H9 (cell line): Measurements from ENCODE around the gene POU6F2. TPM values are rescaled to one million over a fixed set of nuclear protein-coding genes. Genes with fewer than 3 reads are reported as not detected.

Experiments
- DNase-seq: peaks from one replicate; pipeline ENCODE4 v3.0.0-alpha.2; 2017
- H2AFZ ChIP-seq: one replicate; pipeline ENCODE4 v1.6.1; 2013; ENCODE audit warnings: mild to moderate bottlenecking, low read length, control low read depth, moderate library complexity
- H2AK5ac ChIP-seq: 2 replicates; pipeline ENCODE4 v1.6.1; 2013; ENCODE audit warnings: low read length, control low read depth, mixed read lengths; ENCODE audit not compliant: insufficient read length
- H2BK120ac ChIP-seq: one replicate; pipeline ENCODE4 v1.6.1; 2013; ENCODE audit warnings: low read depth, mild to moderate bottlenecking, low read length, control low read depth, inconsistent platforms; ENCODE audit not compliant: poor library complexity, severe bottlenecking
- H2BK12ac ChIP-seq: 2 replicates; pipeline ENCODE4 v1.6.1; 2013; ENCODE audit warnings: low read length, control low read depth, mixed read lengths, low read depth; ENCODE audit not compliant: insufficient read length
- H2BK15ac ChIP-seq: 2 replicates; pipeline ENCODE4 v1.6.1; 2013; ENCODE audit warnings: low read depth, low read length, control low read depth
- H2BK20ac ChIP-seq: one replicate; pipeline ENCODE4 v1.6.1; 2013; ENCODE audit warnings: low read depth, mild to moderate bottlenecking, low read length, control low read depth, inconsistent platforms; ENCODE audit not compliant: poor library complexity, severe bottlenecking
- H2BK5ac ChIP-seq: 2 replicates; pipeline ENCODE4 v1.6.1; 2013; ENCODE audit warnings: low read length, control low read depth, mixed read lengths; ENCODE audit not compliant: insufficient read length
- H3K14ac ChIP-seq: 2 replicates; pipeline ENCODE4 v1.6.1; 2013; ENCODE audit warnings: low read length, control low read depth; ENCODE audit not compliant: insufficient read depth
- H3K18ac ChIP-seq: 2 replicates; pipeline ENCODE4 v1.6.1; 2013; ENCODE audit warnings: low read depth, mild to moderate bottlenecking, mixed read lengths, low read length, control low read depth; ENCODE audit not compliant: insufficient read length
- H3K23ac ChIP-seq: 2 replicates; pipeline ENCODE4 v1.6.1; 2013; ENCODE audit warnings: low read length, control low read depth, mixed read lengths, low read depth; ENCODE audit not compliant: insufficient read length
- H3K23me2 ChIP-seq: 2 replicates; pipeline ENCODE4 v1.6.1; 2013; ENCODE audit warnings: low read depth, mild to moderate bottlenecking, mixed read lengths, low read length, control low read depth; ENCODE audit not compliant: insufficient read length, poor library complexity, severe bottlenecking
- H3K27ac ChIP-seq: 2 replicates; pipeline ENCODE4 v1.5.1; 2013; ENCODE audit warnings: low read length, control low read depth, mixed read lengths, low read depth; ENCODE audit not compliant: insufficient read length
- H3K27me3 ChIP-seq: 2 replicates; pipeline ENCODE4 v1.6.1; 2013; ENCODE audit warnings: low read length, control low read depth, inconsistent platforms; ENCODE audit not compliant: insufficient read depth
- H3K4ac ChIP-seq: 2 replicates; pipeline ENCODE4 v1.6.1; 2013; ENCODE audit warnings: low read depth, mild to moderate bottlenecking, control low read depth, inconsistent platforms, low read length, moderate library complexity
- H3K4me1 ChIP-seq: 2 replicates; pipeline ENCODE4 v1.6.1; 2013; ENCODE audit warnings: low read length, control low read depth, inconsistent platforms; ENCODE audit not compliant: insufficient read depth
- H3K4me2 ChIP-seq: 2 replicates; pipeline ENCODE4 v1.6.1; 2013; ENCODE audit warnings: low read length, control low read depth, mixed read lengths; ENCODE audit not compliant: insufficient read length, insufficient read depth
- H3K56ac ChIP-seq: 2 replicates; pipeline ENCODE4 v1.6.1; 2013; ENCODE audit warnings: low read depth, mild to moderate bottlenecking, mixed read lengths, low read length, control low read depth; ENCODE audit not compliant: insufficient read length
- H3K79me1 ChIP-seq: 2 replicates; pipeline ENCODE4 v1.6.1; 2013; ENCODE audit warnings: low read depth, mild to moderate bottlenecking, moderate library complexity, low read length, control low read depth, inconsistent platforms; ENCODE audit not compliant: insufficient read depth, poor library complexity, severe bottlenecking
- H3K79me2 ChIP-seq: 2 replicates; pipeline ENCODE4 v1.6.1; 2013; ENCODE audit warnings: low read length, control low read depth, inconsistent platforms; ENCODE audit not compliant: insufficient read depth
- H3K9ac ChIP-seq: 2 replicates; pipeline ENCODE4 v1.6.1; 2013; ENCODE audit warnings: low read length, control low read depth, mixed read lengths; ENCODE audit not compliant: insufficient read length; ENCODE audit errors: extremely low read depth
- H3K9me3 ChIP-seq: one replicate; pipeline ENCODE4 v1.6.1; 2013; ENCODE audit warnings: low read depth, low read length, inconsistent platforms; ENCODE audit not compliant: control insufficient read depth
- H3T11ph ChIP-seq: one replicate; pipeline ENCODE4 v1.6.1; 2013; ENCODE audit warnings: mild to moderate bottlenecking, low read length, control low read depth, inconsistent platforms
- H4K20me1 ChIP-seq: one replicate; pipeline ENCODE4 v1.6.1; 2013; ENCODE audit not compliant: control insufficient read depth, insufficient read length, insufficient read depth
- H4K5ac ChIP-seq: 2 replicates; pipeline ENCODE4 v1.6.1; 2013; ENCODE audit warnings: low read depth, mild to moderate bottlenecking, mixed read lengths, low read length, control low read depth; ENCODE audit not compliant: insufficient read length
- H4K8ac ChIP-seq: replicated peaks from 2 replicates; pipeline ENCODE4 v1.6.1; 2013; ENCODE audit warnings: low read length, control low read depth, mixed read lengths, low read depth; ENCODE audit not compliant: insufficient read length
- H4K91ac ChIP-seq: 2 replicates; pipeline ENCODE4 v1.6.1; 2013; ENCODE audit warnings: low read depth, mild to moderate bottlenecking, moderate library complexity, mixed read lengths, low read length, control low read depth; ENCODE audit not compliant: insufficient read length
- H3K27ac Mint-ChIP-seq, 3 experiments: 2 replicates in 2 of 3; 3 replicates in 1 of 3; pipeline ENCODE4 v1.8.0; 2020 to 2021; ENCODE audit warnings: mixed read lengths in 3 of 3, mild to moderate bottlenecking in 1 of 3, moderate library complexity in 1 of 3
- H3K27me3 Mint-ChIP-seq: 2 replicates; pipeline ENCODE4 v1.8.0; 2021; ENCODE audit warnings: low read depth, mild to moderate bottlenecking, moderate library complexity, mixed read lengths
- H3K36me3 Mint-ChIP-seq, 3 experiments: 2 replicates in 2 of 3; 3 replicates in 1 of 3; pipeline ENCODE4 v1.8.0; 2020 to 2021; ENCODE audit warnings: low read depth in 3 of 3, mixed read lengths in 3 of 3; ENCODE audit not compliant: insufficient read depth in 1 of 3
- H3K4me1 Mint-ChIP-seq, 2 experiments: 2 replicates each; pipeline ENCODE4 v1.8.0; 2020; ENCODE audit warnings: mixed read lengths in 2 of 2
- H3K4me3 Mint-ChIP-seq, 2 experiments: 2 replicates in 1 of 2; 3 replicates in 1 of 2; pipeline ENCODE4 v1.8.0; 2020 to 2021; ENCODE audit warnings: mild to moderate bottlenecking in 2 of 2, mixed read lengths in 2 of 2, moderate library complexity in 1 of 2
- H3K9me3 Mint-ChIP-seq, 2 experiments: 2 replicates in 1 of 2; 3 replicates in 1 of 2; pipeline ENCODE4 v1.8.0; 2020; ENCODE audit warnings: mild to moderate bottlenecking in 2 of 2, mixed read lengths in 2 of 2, moderate library complexity in 1 of 2
- CTCF ChIP-seq: fragments of 200-600 bp; sonication (generic); conservative IDR thresholded peaks from 3 replicates; pipeline ENCODE4 v1.8.0; 2021; ENCODE audit warnings: antibody characterized with exemption, mild to moderate bottlenecking
- WGBS: extraction: QIAGEN DNeasy Blood & Tissue Kit; methylation state at CpG from one replicate; pipeline ENCODE4 v1.1.7; 2013; ENCODE audit warnings: missing lambda C conversion rate, low lambda C conversion rate, mixed read lengths; ENCODE audit not compliant: insufficient read length; ENCODE audit errors: extremely low coverage; 5-methylcytosine and 5-hydroxymethylcytosine counted together
- total RNA-seq: library from RNA; stranded (reverse); gene quantifications from 2 replicates; pipeline ENCODE4 v1.2.1, GENCODE V29; 2021

The POU6F2 gene
- total RNA-seq, 1 experiment from 2014 or later: 1.9 TPM

- no peak overlapping the region for H3K56ac ChIP-seq
- H3K27me3 Mint-ChIP-seq: no peaks in the 10 kb centered on the region; the same call in 1 of the 2 replicates
- no peak overlapping the region for H3K23ac ChIP-seq
- H4K8ac ChIP-seq: no peak overlapping the region
- H3K27ac ChIP-seq: no peak overlapping the region
- no peak overlapping the region for H2BK20ac ChIP-seq
- no peak overlapping the region for H2BK15ac ChIP-seq
- H2BK12ac ChIP-seq: no peak overlapping the region
- H2BK120ac ChIP-seq: no peak overlapping the region
- no peak overlapping the region for H3K4me2 ChIP-seq
- H3K4me1 ChIP-seq: no peaks in the 10 kb centered on the region
- H3K4ac ChIP-seq: no peak overlapping the region
- H3K23me2 ChIP-seq: no peaks in the 10 kb centered on the region
- no peak overlapping the region for H3K9ac ChIP-seq
- TF ChIP-seq CTCF: no peak
- no peak overlapping the region for H3K4me3 Mint-ChIP-seq
- H4K20me1 ChIP-seq: no peaks in the 10 kb centered on the region
- no peak overlapping the region for H4K91ac ChIP-seq
- no peaks in the 10 kb centered on the region for H3K36me3 Mint-ChIP-seq
- no CpG with 5 or more reads among the region's 4 CpGs for WGBS
- no peak overlapping the region for H4K5ac ChIP-seq
- no peak overlapping the region for H3T11ph ChIP-seq
- H3K18ac ChIP-seq: no peak overlapping the region
- H3K9me3 Mint-ChIP-seq: no peaks in the 10 kb centered on the region
- no peak overlapping the region for H2AFZ ChIP-seq
- H2AK5ac ChIP-seq: no peak overlapping the region
- H3K4me1 Mint-ChIP-seq: peaks cover under 1 to 1% of the 10 kb centered on the region in 2 experiments; a peak in 2 of 4 replicates
- H3K27ac Mint-ChIP-seq: no peak overlapping the region
- H3K27me3 ChIP-seq: no peaks in the 10 kb centered on the region
- no peak overlapping the region for H2BK5ac ChIP-seq
- H3K9me3 ChIP-seq: no peaks in the 10 kb centered on the region
- H3K14ac ChIP-seq: no peak overlapping the region
- no peaks in the 10 kb centered on the region for H3K79me1 ChIP-seq
- H3K79me2 ChIP-seq: no peaks in the 10 kb centered on the region
- no peak for DNase-seq
Measured at GRCh38 chr7:38992203-38992602, 14.5 kb downstream of the POU6F2 start.
